Endothelial cell of umbilical vein (primary cell): Measurements from ENCODE around the gene ANKMY1.

Source experiments
- CTCF ChIP-seq, 2 donors: IDR thresholded peaks; 1 replicate in 1 of 2; 2 replicates in 1 of 2; pipeline ENCODE4 v1.5.1; 2011; ENCODE audit warnings: low read length in 2 of 2, mild to moderate bottlenecking in 2 of 2, moderate library complexity in 2 of 2, control low read depth in 1 of 2, inconsistent platforms in 1 of 2, low read depth in 1 of 2; ENCODE audit not compliant: insufficient read depth in 1 of 2; ENCODE audit errors: extremely low read depth in 1 of 2
- EZH2 ChIP-seq: IDR thresholded peaks from 2 replicates; pipeline ENCODE4 v1.6.1; 2012; ENCODE audit warnings: borderline replicate concordance, low read depth, mild to moderate bottlenecking, moderate library complexity, low read length, inconsistent platforms; ENCODE audit not compliant: severe bottlenecking
- POLR2A ChIP-seq: IDR thresholded peaks from 2 replicates; pipeline ENCODE4 v1.6.1; 2012; ENCODE audit warnings: low read depth, mild to moderate bottlenecking, control low read depth, low read length
- POLR2AphosphoS5 ChIP-seq: IDR thresholded peaks from 2 replicates; pipeline ENCODE4 v1.6.1; 2012; ENCODE audit warnings: low read depth, mild to moderate bottlenecking, control low read depth, low read length, moderate library complexity; ENCODE audit not compliant: insufficient read depth

GRCh38 chr2:240573071-240573515, 15.3 kb upstream of the ANKMY1 start:
- TF ChIP-seq CTCF (IDR thresholded peaks at IDR 0.05; ENCODE audit: extremely low read depth in 1 of 2, insufficient read depth in 1 of 2, low read depth in 1 of 2, low read length in 2 of 2) (no peak), POLR2AphosphoS5 (no peak), POLR2A (no peak), EZH2 (no peak)
